HG03280 (cell line): ENCODE measurements around the gene ALK.

Experiments used
- ATAC-seq: cut with Tn5 transposase; IDR thresholded peaks from one replicate; pipeline ENCODE4 v1.9.1; 2021; ENCODE audit warnings: mild to moderate bottlenecking, moderate library complexity; ENCODE audit not compliant: unreplicated experiment

Gene ALK

DNA sequence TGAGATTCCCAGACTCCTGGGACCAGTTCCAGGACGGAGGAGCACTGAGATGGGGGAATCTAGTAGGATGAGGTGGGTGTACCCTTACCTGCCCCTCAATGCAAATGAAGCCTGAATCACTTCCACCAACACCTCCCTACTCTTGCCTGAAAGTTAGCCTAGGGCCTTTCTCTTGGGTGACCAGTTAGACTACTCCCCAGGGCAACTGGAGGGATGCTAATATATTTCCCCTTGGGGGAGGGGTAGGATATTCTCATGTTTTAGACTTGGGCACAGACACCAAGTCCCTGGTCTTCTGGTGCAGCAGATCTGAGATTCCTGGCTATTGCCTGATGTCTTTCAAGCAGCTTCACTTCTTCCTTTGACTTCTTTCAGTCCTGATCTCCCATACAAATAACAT, 334.5 kb downstream of the ALK start:
- no peak for ATAC-seq

GRCh38 chr2:29583548-29584156, 337.7 kb downstream of the ALK start:
- no peak for ATAC-seq

DNA sequence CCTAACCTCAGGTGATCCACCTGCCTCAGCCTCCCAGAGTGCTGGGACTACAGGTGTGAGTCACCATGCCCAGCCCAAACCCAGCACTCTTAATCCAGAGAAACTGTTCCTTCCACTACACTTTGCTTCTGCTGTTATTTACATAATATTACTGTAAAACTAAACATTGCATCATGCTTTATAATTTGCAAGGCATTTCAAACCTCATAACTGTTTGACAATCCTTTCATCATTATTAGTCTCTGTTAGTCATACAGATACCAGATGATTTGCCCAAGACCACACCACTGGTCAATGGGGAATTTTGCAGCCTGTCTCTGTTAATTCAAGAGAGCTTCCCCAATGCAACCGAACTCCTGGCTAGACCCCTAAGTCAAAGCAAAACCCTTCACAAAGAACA, 338.3 kb downstream of the ALK start:
- ATAC-seq, result no peak

GRCh38 chr2:29582062-29582461, 339.3 kb downstream of the ALK start:
- ATAC-seq, result no peak

DNA sequence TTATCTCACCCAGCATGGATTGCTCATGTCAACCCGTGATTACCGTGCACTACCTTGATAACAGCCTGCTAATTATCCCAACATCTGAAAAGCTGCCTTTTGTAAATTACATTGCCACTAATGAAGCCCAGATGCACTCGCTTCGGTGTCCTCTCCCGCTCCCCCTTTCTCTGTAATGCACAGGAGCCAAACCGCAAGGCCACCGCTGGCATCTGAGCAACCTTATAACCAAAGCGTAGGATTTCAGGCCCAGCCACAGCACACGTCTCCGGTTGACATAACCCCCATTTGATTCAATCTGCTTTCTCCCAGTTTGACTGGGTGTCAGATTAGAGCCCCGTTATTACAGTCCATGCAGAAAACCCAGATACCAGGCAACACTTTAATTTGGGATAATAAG, 341.2 kb downstream of the ALK start:
- ATAC-seq, result no peak

DNA sequence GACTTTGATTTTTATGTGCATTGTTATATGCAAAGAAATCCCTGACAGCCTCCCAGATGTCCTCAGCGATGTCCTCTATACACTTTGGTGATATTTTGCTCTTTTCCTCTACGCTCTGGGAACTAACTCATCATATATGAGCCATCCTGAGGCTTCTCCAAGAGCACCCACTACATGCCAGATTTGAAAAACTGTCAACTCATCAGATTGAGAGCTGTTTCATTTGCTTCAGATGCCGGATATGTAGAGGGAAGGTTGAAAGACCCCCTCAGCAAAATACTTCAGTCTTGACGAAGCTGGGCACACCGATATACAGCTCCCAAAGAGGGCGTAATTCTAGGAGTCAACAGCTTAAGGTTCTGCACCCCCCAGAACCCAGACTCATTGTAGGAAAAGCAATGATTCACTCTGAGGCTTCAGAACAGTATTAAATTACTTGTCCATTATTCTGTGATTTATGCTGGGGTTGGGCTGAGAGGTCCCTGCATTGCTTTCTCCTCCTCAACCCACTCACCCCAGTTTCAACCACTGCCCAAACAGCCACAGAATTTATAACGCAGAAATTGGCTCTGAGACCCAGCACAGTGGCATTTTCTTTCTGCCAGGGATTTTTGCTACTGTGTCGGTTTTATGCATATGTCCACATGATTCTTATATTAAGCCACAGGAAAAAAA, 341.8 kb downstream of the ALK start:
- no peak for ATAC-seq

GRCh38 chr2:29578084-29578598, 343.2 kb downstream of the ALK start:
- no peak for ATAC-seq

- no peak for ATAC-seq
Measured at GRCh38 chr2:29576231-29576630, 345.2 kb downstream of the ALK start.

- no peak for ATAC-seq
Measured at GRCh38 chr2:29575370-29575890, 346.0 kb downstream of the ALK start.

GRCh38 chr2:29573612-29574011, 347.8 kb downstream of the ALK start:
- no peak for ATAC-seq

- ATAC-seq, result no peak
Measured at GRCh38 chr2:29573147-29573546, 348.2 kb downstream of the ALK start.

- ATAC-seq, result no peak
Measured at GRCh38 chr2:29570539-29570938, 350.8 kb downstream of the ALK start.

- ATAC-seq, result no peak
Measured at GRCh38 chr2:29567906-29568520, 353.4 kb downstream of the ALK start.

DNA sequence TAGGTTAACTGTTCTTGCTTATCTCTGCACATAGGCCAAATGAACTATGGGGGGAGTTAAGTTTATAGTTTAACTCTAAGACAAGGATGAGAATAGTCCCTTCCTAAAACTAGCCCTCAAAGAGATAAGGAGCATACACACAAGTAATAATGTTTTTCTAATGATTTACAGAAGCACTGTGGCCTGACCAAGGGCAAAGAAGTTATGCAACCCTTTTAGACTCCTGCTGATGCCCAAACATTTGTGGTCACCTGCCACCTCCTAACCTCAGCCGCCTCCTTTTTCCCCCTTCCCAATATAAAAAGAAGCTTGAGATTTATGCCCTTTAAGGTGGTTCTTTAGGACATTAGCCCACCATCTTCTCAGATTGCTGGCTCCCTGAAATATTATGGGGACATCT, 357.7 kb downstream of the ALK start:
- no peak for ATAC-seq

DNA sequence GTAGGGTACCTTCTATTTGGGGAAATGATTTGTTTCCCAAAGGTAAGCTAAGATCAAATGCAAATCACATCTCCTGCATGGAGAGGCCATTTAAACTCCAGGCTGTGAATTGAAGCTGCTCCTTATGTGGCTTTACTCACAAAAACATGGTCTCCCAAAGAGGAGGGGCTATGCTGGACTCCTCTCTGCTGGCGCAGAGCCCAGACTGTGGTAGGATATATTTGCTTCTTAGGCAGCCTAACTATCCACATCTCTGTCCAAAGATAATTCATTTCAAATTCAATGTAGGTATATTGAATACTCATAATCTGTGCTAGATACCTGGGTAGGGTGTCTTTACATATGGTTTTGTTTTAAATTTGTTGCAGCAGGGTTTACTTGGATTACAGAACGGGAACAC, 358.5 kb downstream of the ALK start:
- no peak for ATAC-seq

GRCh38 chr2:29562319-29562718, 359.1 kb downstream of the ALK start:
- no peak for ATAC-seq

- no peak for ATAC-seq
Measured at GRCh38 chr2:29561628-29562027, 359.8 kb downstream of the ALK start.

GRCh38 chr2:29561181-29561580, 360.2 kb downstream of the ALK start:
- no peak for ATAC-seq

DNA sequence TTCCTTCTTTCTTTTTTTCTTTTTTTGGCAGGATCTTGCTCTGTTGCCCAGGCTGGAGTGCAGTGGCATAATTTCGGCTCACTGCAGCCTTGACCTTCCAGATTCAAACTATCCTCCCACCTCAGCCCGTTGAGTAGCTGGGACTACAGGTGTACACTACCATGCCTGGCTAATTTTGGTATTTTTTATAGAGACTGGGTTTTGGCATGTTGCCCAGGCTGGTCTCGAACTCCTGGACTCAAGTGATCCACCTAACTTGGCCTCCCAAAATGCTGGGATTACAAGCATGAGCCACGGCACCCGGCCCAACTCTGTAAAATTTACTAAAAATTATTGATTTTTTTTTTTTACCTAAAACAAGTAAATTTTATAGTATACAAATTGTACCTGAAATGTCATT, 360.8 kb downstream of the ALK start:
- ATAC-seq, result no peak

DNA sequence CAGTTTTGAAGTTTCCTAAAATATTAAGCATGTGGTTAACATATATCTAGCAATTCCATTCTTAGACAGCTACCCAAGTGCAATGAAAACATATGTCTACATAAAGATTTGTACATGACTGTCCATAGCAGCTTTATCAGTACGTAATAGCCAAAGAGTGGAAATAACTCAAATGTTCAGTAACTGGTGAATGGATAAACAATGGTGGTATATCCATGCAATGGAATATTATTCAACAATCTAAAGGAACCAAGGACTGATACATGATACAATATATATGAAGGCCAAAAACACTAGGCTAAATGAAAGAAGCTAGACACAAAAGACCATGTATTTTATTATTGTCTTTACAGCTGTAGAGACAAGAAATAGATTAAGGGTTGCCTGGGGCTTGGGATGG, 361.4 kb downstream of the ALK start:
- no peak for ATAC-seq

DNA sequence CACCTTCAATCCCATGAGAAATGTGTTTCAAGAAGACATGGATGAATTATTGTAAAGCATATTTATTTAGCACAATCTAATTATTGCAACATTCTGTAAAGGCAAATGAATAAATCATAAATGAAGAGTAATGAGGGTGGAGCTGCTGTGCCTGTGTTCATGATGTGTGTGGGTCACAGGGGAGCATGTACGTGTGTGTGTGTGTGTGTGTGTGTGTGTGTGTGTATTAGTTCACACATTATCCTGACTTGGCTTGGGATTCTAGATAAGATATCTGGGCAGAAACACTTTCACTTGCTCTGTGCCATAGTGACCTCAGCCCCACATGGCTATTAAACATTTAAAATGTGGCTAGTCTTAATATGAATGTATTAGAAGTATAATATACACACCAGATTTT, 361.8 kb downstream of the ALK start:
- no peak for ATAC-seq

- no peak for ATAC-seq
Measured at GRCh38 chr2:29558097-29558496, 363.3 kb downstream of the ALK start.
